ENCODE measurements around the gene WNT8B.

DNA sequence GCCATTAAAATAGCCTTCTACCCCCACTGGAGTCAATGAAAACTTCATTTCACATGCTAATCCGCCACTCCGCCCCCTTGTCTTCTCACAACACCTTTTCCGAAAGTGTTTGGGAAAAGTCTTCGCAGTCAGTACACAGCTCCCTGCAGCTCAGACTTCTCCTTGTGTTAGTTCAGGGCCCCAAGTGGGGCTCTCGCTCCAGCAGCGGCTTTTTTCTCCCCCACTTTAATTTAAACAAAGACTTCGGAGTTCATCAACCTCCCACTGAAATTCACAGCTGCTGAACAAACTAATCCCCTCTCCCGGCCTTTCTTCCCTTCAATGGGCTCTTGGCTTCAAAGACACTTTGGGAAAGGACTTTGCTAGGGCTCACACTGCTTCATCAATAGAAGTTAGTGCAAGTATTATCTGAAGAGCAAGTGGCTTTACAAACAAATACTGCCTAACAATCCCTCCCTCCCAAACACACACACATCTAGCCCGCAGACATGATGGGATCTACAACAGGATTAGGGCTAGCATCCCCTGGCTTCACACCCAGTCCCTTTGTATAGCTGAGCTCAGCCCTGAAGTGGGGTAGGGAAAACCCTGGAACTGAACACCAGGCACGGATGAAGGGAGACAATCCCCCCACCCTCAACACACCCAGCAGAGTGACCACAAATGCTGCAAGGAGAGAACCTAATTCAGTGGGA, 23.1 kb downstream of the WNT8B start:
- TF ChIP-seq SMARCA5 (IDR thresholded peaks at IDR 0.05) (no peak), EZH2 (IDR thresholded peaks at IDR 0.05; ENCODE audit: borderline replicate concordance, control insufficient read depth, low read depth, low read length) (no peak), ZNF217 (IDR thresholded peaks at IDR 0.05) (no peak), ZSCAN29 (IDR thresholded peaks at IDR 0.05) (no peak), POU2F2 (IDR thresholded peaks at IDR 0.05; ENCODE audit: borderline replicate concordance, low read depth, low read length) (no peak), CREM (IDR thresholded peaks at IDR 0.05; ENCODE audit: low read depth) (no peak), ZNF274 (IDR thresholded peaks at IDR 0.05; ENCODE audit: insufficient read depth, insufficient read length) (no peak), SIN3A (IDR thresholded peaks at IDR 0.05; ENCODE audit: low read depth, low read length) (no peak)
- TF ChIP-seq, protein P1, sequence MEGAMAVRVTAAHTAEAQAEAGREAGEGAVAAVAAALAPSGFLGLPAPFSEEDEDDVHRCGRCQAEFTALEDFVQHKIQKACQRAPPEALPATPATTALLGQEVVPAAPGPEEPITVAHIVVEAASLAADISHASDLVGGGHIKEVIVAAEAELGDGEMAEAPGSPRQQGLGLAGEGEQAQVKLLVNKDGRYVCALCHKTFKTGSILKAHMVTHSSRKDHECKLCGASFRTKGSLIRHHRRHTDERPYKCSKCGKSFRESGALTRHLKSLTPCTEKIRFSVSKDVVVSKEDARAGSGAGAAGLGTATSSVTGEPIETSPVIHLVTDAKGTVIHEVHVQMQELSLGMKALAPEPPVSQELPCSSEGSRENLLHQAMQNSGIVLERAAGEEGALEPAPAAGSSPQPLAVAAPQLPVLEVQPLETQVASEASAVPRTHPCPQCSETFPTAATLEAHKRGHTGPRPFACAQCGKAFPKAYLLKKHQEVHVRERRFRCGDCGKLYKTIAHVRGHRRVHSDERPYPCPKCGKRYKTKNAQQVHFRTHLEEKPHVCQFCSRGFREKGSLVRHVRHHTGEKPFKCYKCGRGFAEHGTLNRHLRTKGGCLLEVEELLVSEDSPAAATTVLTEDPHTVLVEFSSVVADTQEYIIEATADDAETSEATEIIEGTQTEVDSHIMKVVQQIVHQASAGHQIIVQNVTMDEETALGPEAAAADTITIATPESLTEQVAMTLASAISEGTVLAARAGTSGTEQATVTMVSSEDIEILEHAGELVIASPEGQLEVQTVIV (IDR thresholded peaks at IDR 0.05; ENCODE audit: borderline replicate concordance, partially characterized antibody): no peak
- TF ChIP-seq, protein P2, sequence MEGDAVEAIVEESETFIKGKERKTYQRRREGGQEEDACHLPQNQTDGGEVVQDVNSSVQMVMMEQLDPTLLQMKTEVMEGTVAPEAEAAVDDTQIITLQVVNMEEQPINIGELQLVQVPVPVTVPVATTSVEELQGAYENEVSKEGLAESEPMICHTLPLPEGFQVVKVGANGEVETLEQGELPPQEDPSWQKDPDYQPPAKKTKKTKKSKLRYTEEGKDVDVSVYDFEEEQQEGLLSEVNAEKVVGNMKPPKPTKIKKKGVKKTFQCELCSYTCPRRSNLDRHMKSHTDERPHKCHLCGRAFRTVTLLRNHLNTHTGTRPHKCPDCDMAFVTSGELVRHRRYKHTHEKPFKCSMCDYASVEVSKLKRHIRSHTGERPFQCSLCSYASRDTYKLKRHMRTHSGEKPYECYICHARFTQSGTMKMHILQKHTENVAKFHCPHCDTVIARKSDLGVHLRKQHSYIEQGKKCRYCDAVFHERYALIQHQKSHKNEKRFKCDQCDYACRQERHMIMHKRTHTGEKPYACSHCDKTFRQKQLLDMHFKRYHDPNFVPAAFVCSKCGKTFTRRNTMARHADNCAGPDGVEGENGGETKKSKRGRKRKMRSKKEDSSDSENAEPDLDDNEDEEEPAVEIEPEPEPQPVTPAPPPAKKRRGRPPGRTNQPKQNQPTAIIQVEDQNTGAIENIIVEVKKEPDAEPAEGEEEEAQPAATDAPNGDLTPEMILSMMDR (IDR thresholded peaks at IDR 0.05 in 2 of 3, conservative IDR thresholded peaks at IDR 0.05 in 1 of 3; ENCODE audit: control insufficient read depth in 2 of 3, extremely low read depth in 1 of 3, insufficient read depth in 1 of 3, low read depth in 3 of 3, low read length in 3 of 3): no peak
- TF ChIP-seq, protein P3, sequence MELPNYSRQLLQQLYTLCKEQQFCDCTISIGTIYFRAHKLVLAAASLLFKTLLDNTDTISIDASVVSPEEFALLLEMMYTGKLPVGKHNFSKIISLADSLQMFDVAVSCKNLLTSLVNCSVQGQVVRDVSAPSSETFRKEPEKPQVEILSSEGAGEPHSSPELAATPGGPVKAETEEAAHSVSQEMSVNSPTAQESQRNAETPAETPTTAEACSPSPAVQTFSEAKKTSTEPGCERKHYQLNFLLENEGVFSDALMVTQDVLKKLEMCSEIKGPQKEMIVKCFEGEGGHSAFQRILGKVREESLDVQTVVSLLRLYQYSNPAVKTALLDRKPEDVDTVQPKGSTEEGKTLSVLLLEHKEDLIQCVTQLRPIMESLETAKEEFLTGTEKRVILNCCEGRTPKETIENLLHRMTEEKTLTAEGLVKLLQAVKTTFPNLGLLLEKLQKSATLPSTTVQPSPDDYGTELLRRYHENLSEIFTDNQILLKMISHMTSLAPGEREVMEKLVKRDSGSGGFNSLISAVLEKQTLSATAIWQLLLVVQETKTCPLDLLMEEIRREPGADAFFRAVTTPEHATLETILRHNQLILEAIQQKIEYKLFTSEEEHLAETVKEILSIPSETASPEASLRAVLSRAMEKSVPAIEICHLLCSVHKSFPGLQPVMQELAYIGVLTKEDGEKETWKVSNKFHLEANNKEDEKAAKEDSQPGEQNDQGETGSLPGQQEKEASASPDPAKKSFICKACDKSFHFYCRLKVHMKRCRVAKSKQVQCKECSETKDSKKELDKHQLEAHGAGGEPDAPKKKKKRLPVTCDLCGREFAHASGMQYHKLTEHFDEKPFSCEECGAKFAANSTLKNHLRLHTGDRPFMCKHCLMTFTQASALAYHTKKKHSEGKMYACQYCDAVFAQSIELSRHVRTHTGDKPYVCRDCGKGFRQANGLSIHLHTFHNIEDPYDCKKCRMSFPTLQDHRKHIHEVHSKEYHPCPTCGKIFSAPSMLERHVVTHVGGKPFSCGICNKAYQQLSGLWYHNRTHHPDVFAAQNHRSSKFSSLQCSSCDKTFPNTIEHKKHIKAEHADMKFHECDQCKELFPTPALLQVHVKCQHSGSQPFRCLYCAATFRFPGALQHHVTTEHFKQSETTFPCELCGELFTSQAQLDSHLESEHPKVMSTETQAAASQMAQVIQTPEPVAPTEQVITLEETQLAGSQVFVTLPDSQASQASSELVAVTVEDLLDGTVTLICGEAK (IDR thresholded peaks at IDR 0.05; ENCODE audit: borderline replicate concordance): no peak

Data from GM12878 (cell line).